Anterior cingulate cortex (tissue), 58 donors: ENCODE results near the gene DZIP1.
A peak's percentile ranks its signal among the peaks of the same experiment; 100 is the strongest.
"Not testable (repeated sequence)": the region's sequence is repeated elsewhere in the genome, so short reads cannot be mapped to it uniquely, and the experiment has no call there.

Experiments
- DNase-seq, 58 donors: peaks; one replicate each; lab custom pipeline; 2025; lab: John Stamatoyannopoulos, UW

The DZIP1 gene

GRCh38 chr13:95607366-95607765, 37.1 kb downstream of the DZIP1 start:
- DNase-seq: no peak

- no peak for DNase-seq
These were observed 38.9 kb downstream of the DZIP1 start for GRCh38 chr13:95605448-95606125.

- DNase-seq: no peak
These were observed 40.0 kb downstream of the DZIP1 start for GRCh38 chr13:95604556-95604915.

- peak in 28 of 58 donors; percentile 2 to 63 (median 16) for DNase-seq
These were observed 40.5 kb downstream of the DZIP1 start for GRCh38 chr13:95603887-95604555.

- no peak for DNase-seq
These were observed 42.6 kb downstream of the DZIP1 start for GRCh38 chr13:95601906-95602305.

- DNase-seq: no peak
These were observed 43.3 kb downstream of the DZIP1 start for GRCh38 chr13:95601216-95601615.

GRCh38 chr13:95596701-95597100, 47.8 kb downstream of the DZIP1 start:
- DNase-seq: no peak

GRCh38 chr13:95593462-95593861, 51.0 kb downstream of the DZIP1 start:
- no peak for DNase-seq

GRCh38 chr13:95588721-95589120, 55.8 kb downstream of the DZIP1 start:
- DNase-seq: no peak

- DNase-seq: no peak
These were observed 56.4 kb downstream of the DZIP1 start for GRCh38 chr13:95588134-95588533.

- no peak for DNase-seq
These were observed 58.6 kb downstream of the DZIP1 start for GRCh38 chr13:95585867-95586266.

GRCh38 chr13:95579303-95579702, 65.2 kb downstream of the DZIP1 start:
- no peak for DNase-seq

GRCh38 chr13:95573221-95573620, 71.3 kb downstream of the DZIP1 start:
- no peak for DNase-seq

GRCh38 chr13:95571941-95572340, 72.6 kb downstream of the DZIP1 start:
- DNase-seq: no peak

- no peak for DNase-seq
These were observed 74.5 kb downstream of the DZIP1 start for GRCh38 chr13:95570016-95570415.

GRCh38 chr13:95568131-95568530, 76.4 kb downstream of the DZIP1 start:
- DNase-seq: no peak

- DNase-seq: not testable (repeated sequence)
These were observed 78.7 kb downstream of the DZIP1 start for GRCh38 chr13:95565758-95566157.

GRCh38 chr13:95564733-95565291, 79.7 kb downstream of the DZIP1 start:
- no peak for DNase-seq

- DNase-seq: no peak
These were observed 80.4 kb downstream of the DZIP1 start for GRCh38 chr13:95564091-95564490.

GRCh38 chr13:95560387-95560786, 84.1 kb downstream of the DZIP1 start:
- DNase-seq: no peak

- no peak for DNase-seq
These were observed 85.4 kb downstream of the DZIP1 start for GRCh38 chr13:95559100-95559499.

GRCh38 chr13:95557013-95557412, 87.5 kb downstream of the DZIP1 start:
- DNase-seq: no peak
